K562 (cell line): ENCODE data around the gene CCDC85A. TPM values are rescaled to one million over a fixed set of nuclear protein-coding genes. Genes with fewer than 3 reads are reported as not detected.

Source experiments
- ATAC-seq: fragments of 200-7000 bp; cut with Tn5 transposase; 3 replicates; pipeline ENCODE4 v1.9.1; 2020; ENCODE audit warnings: moderate library complexity
- BruUV-seq: library from RNA; stranded (reverse); fragments of 400-500 nt; replicated peaks from 2 replicates; lab custom pipeline; 2021; lab: Mats Ljungman, UMichigan
- CTCF ChIA-PET: fragments of 300-600 bp; formaldehyde crosslinking; extraction: SDS; loops from one replicate; lab custom pipeline; 2021; ENCODE audit warnings: low intra/inter-chr PET ratio; lab: Yijun Ruan, JAX
- POLR2A ChIA-PET: fragments of 300-600, 350-650 bp; sonication (Branson Sonifier 250); formaldehyde crosslinking; extraction: SDS; loops from one replicate; lab custom pipeline; 2021; ENCODE audit warnings: antibody characterized with exemption, inconsistent platforms; lab: Yijun Ruan, JAX
- DNase-seq, 4 experiments: peaks; one replicate each; pipeline versions ENCODE4 v3.0.0 to v3.0.0-alpha.2; 2011 to 2018; ENCODE audit warnings: low spot score in 3 of 4, mixed read lengths in 3 of 4; ENCODE audit errors: extremely low read depth in 1 of 4
- FAIRE-seq: peaks from 2 replicates; lab custom pipeline; 2011; peaks lifted over from hg19 to GRCh38; lab: Jason Lieb, UNC
- H2AFZ ChIP-seq: 2 replicates; pipeline ENCODE4 v1.6.0; 2011; ENCODE audit warnings: low read depth, low read length, control low read depth, inconsistent platforms
- H3K27ac ChIP-seq: fragments of 200-600 bp; 3 replicates; pipeline ENCODE4 v1.8.0; 2011; ENCODE audit warnings: low read depth, mild to moderate bottlenecking, control low read depth, inconsistent platforms, low read length, moderate library complexity, mixed read lengths; ENCODE audit errors: extremely low read depth
- H3K27me3 ChIP-seq, 2 experiments: fragments of 300-600 bp in 1 of 2; 2 replicates in 1 of 2; 3 replicates in 1 of 2; pipeline versions ENCODE4 v1.6.0 to v1.8.0; 2011; ENCODE audit warnings: inconsistent platforms in 2 of 2, low read length in 2 of 2, mild to moderate bottlenecking in 1 of 2, mixed read lengths in 1 of 2, moderate library complexity in 1 of 2; ENCODE audit not compliant: control insufficient read depth in 2 of 2, insufficient read depth in 2 of 2
- H3K36me3 ChIP-seq: fragments of 300-600 bp; 3 replicates; pipeline ENCODE4 v1.8.0; 2011; ENCODE audit warnings: mild to moderate bottlenecking, low read length, inconsistent platforms; ENCODE audit not compliant: control insufficient read depth, insufficient read depth
- H3K4me1 ChIP-seq, 2 experiments: fragments of 200-600 bp in 1 of 2; replicated peaks in 1 of 2; 2 replicates in 1 of 2; 3 replicates in 1 of 2; pipeline versions ENCODE4 v1.5.1 to v1.8.0; 2011; ENCODE audit warnings: inconsistent platforms in 2 of 2, low read length in 2 of 2, mild to moderate bottlenecking in 1 of 2, mixed read lengths in 1 of 2, moderate library complexity in 1 of 2; ENCODE audit not compliant: control insufficient read depth in 2 of 2, insufficient read depth in 2 of 2
- H3K4me2 ChIP-seq: 2 replicates; pipeline ENCODE4 v1.6.1; 2011; ENCODE audit warnings: low read length, control low read depth, inconsistent platforms, mixed read lengths; ENCODE audit not compliant: insufficient read depth
- H3K4me3 ChIP-seq: fragments of 200-600 bp; sonication (generic), shearing (Covaris generic); 2 replicates; pipeline ENCODE4 v1.5.1; 2016; ENCODE audit warnings: control low read depth, inconsistent platforms
- H3K79me2 ChIP-seq: fragments of 200-600 bp; 3 replicates; pipeline ENCODE4 v1.8.0; 2011; ENCODE audit warnings: low read length, inconsistent platforms; ENCODE audit not compliant: control insufficient read depth, insufficient read depth
- H3K9ac ChIP-seq, 2 experiments: 2 replicates each; pipeline versions ENCODE4 v1.6.0 to v1.6.1; 2011; ENCODE audit warnings: low read depth in 2 of 2, low read length in 2 of 2, control low read depth in 1 of 2, inconsistent platforms in 1 of 2, mild to moderate bottlenecking in 1 of 2, mixed read lengths in 1 of 2; ENCODE audit not compliant: insufficient read depth in 1 of 2
- H3K9me1 ChIP-seq: one replicate; pipeline ENCODE4 v1.6.0; 2011; ENCODE audit warnings: inconsistent platforms, mild to moderate bottlenecking, low read length, moderate library complexity; ENCODE audit not compliant: control insufficient read depth, insufficient read depth
- H3K9me3 ChIP-seq: replicated peaks from 2 replicates; pipeline ENCODE4 v1.5.1; 2011; ENCODE audit warnings: low read depth, low read length, inconsistent platforms; ENCODE audit not compliant: control insufficient read depth, insufficient read depth
- H4K20me1 ChIP-seq: replicated peaks from 2 replicates; pipeline ENCODE4 v1.6.1; 2011; ENCODE audit warnings: low read length, inconsistent platforms, mixed read lengths; ENCODE audit not compliant: control insufficient read depth, insufficient read depth
- ARID1B ChIP-seq: fragments of 450-650 bp; IDR thresholded peaks from 2 replicates; pipeline ENCODE4 v1.6.1; 2016; ENCODE audit warnings: antibody characterized with exemption, mild to moderate bottlenecking, inconsistent platforms
- CAMTA2 ChIP-seq: fragments of 250-450 bp; sonication (Bioruptor Pico); conservative IDR thresholded peaks from 2 replicates; pipeline ENCODE4 v1.5.1; 2022
- CHCHD3 ChIP-seq: fragments of 250-450 bp; sonication (Bioruptor Pico); IDR thresholded peaks from 2 replicates; pipeline ENCODE4 v2.1.2; 2022; ENCODE audit warnings: mild to moderate bottlenecking
- CHD4 ChIP-seq: fragments of 200-600 bp; sonication (generic); IDR thresholded peaks from 3 replicates; pipeline ENCODE4 v1.6.1; 2012; ENCODE audit warnings: low read depth, mild to moderate bottlenecking, mixed read lengths, low read length, inconsistent platforms; ENCODE audit not compliant: insufficient read depth, insufficient replicate concordance, poor library complexity, severe bottlenecking
- CTCF ChIP-seq, 3 experiments: IDR thresholded peaks in 2 of 3; conservative IDR thresholded peaks in 1 of 3; 2 replicates each; pipeline ENCODE4 v1.5.1; 2011 to 2012; ENCODE audit warnings: low read length in 3 of 3, mild to moderate bottlenecking in 3 of 3, control low read depth in 2 of 3, improper control_type of control experiment in 1 of 3, inconsistent platforms in 1 of 3, low read depth in 1 of 3, mixed read lengths in 1 of 3, moderate library complexity in 1 of 3; ENCODE audit not compliant: insufficient read depth in 2 of 3
- ETS1 ChIP-seq: conservative IDR thresholded peaks from 2 replicates; pipeline ENCODE4 v1.6.1; 2011; ENCODE audit warnings: low read depth, mild to moderate bottlenecking, low read length; ENCODE audit not compliant: control insufficient read depth
- FOXM1 ChIP-seq, 2 experiments: fragments of 450-650 bp in 1 of 2; sonication (generic) in 1 of 2; formaldehyde crosslinking in 1 of 2; IDR thresholded peaks; 2 replicates each; pipeline versions ENCODE4 v1.6.1 to v1.9.0; 2017 to 2022; ENCODE audit warnings: low read depth in 2 of 2, mild to moderate bottlenecking in 2 of 2, missing genetic modification reagents in 1 of 2, moderate library complexity in 1 of 2
- FOXO4 ChIP-seq: fragments of 450-650 bp; formaldehyde crosslinking; IDR thresholded peaks from 2 replicates; pipeline ENCODE4 v1.4.0; 2020; ENCODE audit warnings: mild to moderate bottlenecking, moderate library complexity
- FUS ChIP-seq: fragments of 200-400 bp; formaldehyde crosslinking; optimal IDR thresholded peaks from 2 replicates; pipeline ENCODE3; 2017; ENCODE audit warnings: low read depth, low read length
- GATAD2A ChIP-seq: fragments of 450-650 bp; IDR thresholded peaks from 2 replicates; pipeline ENCODE4 v1.6.1; 2017
- GATAD2B ChIP-seq: fragments of 450-650 bp; IDR thresholded peaks from 2 replicates; pipeline ENCODE4 v1.6.1; 2017; ENCODE audit warnings: mild to moderate bottlenecking, borderline replicate concordance
- HDAC2 ChIP-seq: fragments of 450-650 bp; IDR thresholded peaks from 2 replicates; pipeline ENCODE4 v1.6.1; 2016; ENCODE audit warnings: mild to moderate bottlenecking
- KAT8 ChIP-seq: fragments of 450-650 bp; IDR thresholded peaks from 2 replicates; pipeline ENCODE4 v1.6.1; 2016; ENCODE audit warnings: low read depth, mild to moderate bottlenecking
- KLF10 ChIP-seq: fragments of 250-450 bp; sonication (Bioruptor Pico); IDR thresholded peaks from 2 replicates; pipeline ENCODE4 v1.6.1; 2021; ENCODE audit warnings: matching md5 sums
- NFIC ChIP-seq: fragments of 450-650 bp; IDR thresholded peaks from 2 replicates; pipeline ENCODE4 v1.6.1; 2017; ENCODE audit warnings: mild to moderate bottlenecking, inconsistent platforms
- POLR2AphosphoS2 ChIP-seq: IDR thresholded peaks from 2 replicates; pipeline ENCODE4 v1.6.1; 2012; ENCODE audit warnings: low read length, improper control_type of control experiment
- PYGO2 ChIP-seq: fragments of 450-650 bp; IDR thresholded peaks from 2 replicates; pipeline ENCODE4 v1.6.1; 2016; ENCODE audit warnings: mild to moderate bottlenecking, missing genetic modification characterization, moderate library complexity, missing compliant biosample characterization
- SIN3B ChIP-seq: fragments of 450-650 bp; IDR thresholded peaks from 2 replicates; pipeline ENCODE4 v1.6.1; 2017; ENCODE audit warnings: low read depth, mild to moderate bottlenecking, moderate library complexity
- WGBS: fragments of 100-300 bp; shearing (Covaris generic); methylation state at CpG from one replicate; pipeline ENCODE4 v1.1.6; 2016; ENCODE audit warnings: low coverage, mixed read lengths; ENCODE audit not compliant: insufficient coverage; ENCODE audit errors: missing lambda C conversion rate; 5-methylcytosine and 5-hydroxymethylcytosine counted together
- in situ Hi-C: fragments of 300-500 bp; cut with MboI; formaldehyde crosslinking; loops from 4 replicates; pipeline ENCODE4 v1.15.0; 2018; ENCODE audit warnings: inconsistent platforms, mixed read lengths
- intact Hi-C: fragments of 100-400 bp; cut with micrococcal nuclease; formaldehyde crosslinking; loops from 2 replicates; pipeline ENCODE4 v1.14.2; 2022
- polyA plus RNA-seq, 8 experiments: library from polyadenylated mRNA; depleted of rRNA in 4 of 8; stranded (reverse) in 5 of 8; unstranded in 3 of 8; fragments of >200 nt; fragmentation: Nextera tagmentation in 2 of 8; fragmentation: Illumina TruSeq in 1 of 8; extraction: Ambion mirVana in 2 of 8; extraction: Trizol in 1 of 8; gene quantifications; 2 replicates each; pipeline versions ENCODE4 v1.2.1 to v1.2.3, GENCODE V29; 2011 to 2014; ENCODE audit warnings: inconsistent platforms in 1 of 8, missing spikeins in 1 of 8
- total RNA-seq, 7 experiments: library from RNA; depleted of rRNA in 6 of 7; stranded (reverse); fragments of >200 nt in 6 of 7; fragmentation: Illumina TruSeq in 2 of 7; extraction: Trizol in 2 of 7; gene quantifications; 2 replicates each; pipeline versions ENCODE4 v1.2.1 to v1.2.3, GENCODE V29; 2011 to 2021; ENCODE audit warnings: low replicate concordance in 1 of 7

Gene CCDC85A
- total and polyA plus RNA-seq, 9 of the 15 experiments (the other 6 are each of a cell fraction or from before 2014, with no cell fraction given): 0.03 to 0.14 (median 0.10) TPM; not detected in 5

- TF ChIP-seq FOXM1 (IDR thresholded peaks at IDR 0.05; ENCODE audit: low read depth): no peak
- no peak for TF ChIP-seq FOXM1 (CRISPR knock-in tag; IDR thresholded peaks at IDR 0.05; ENCODE audit: low read depth)
- TF ChIP-seq, all 486 proteins: peak for 0
These were observed 55.2 kb downstream of the CCDC85A start (continued) for GRCh38 chr2:56239030-56239429.

GRCh38 chr2:56239437-56239836 lies 55.6 kb downstream of the CCDC85A start:
- ATAC-seq (no peak), FAIRE-seq (no peak), DNase-seq (no peak)
- no TSS peak for BruUV-seq
- in situ Hi-C loops: no loop called here
- 0% methylated on average over 1 of the region's 1 CpG for WGBS
- Histone ChIP-seq H3K9ac (no peak overlapping the region), H3K4me1 (no peaks in the 10 kb centered on the region), H3K4me2 (no peak overlapping the region), H3K9me1 (no peaks in the 10 kb centered on the region), H3K27ac (no peak overlapping the region), H3K9me3 (no peaks in the 10 kb centered on the region), H3K4me3 (no peak overlapping the region), H3K27me3 (no peaks in the 10 kb centered on the region), H2AFZ (no peak overlapping the region), H3K36me3 (no peaks in the 10 kb centered on the region), H3K79me2 (no peaks in the 10 kb centered on the region), H4K20me1 (no peaks in the 10 kb centered on the region)
- POLR2A ChIA-PET: interaction anchor here (0.6 kb wide), 1 partner anchor 20 kb away, joined by 4 read pairs; no protein-coding TSS in a partner anchor
- intact Hi-C loops: no loop called here
- CTCF ChIA-PET: no interaction called here
- TF ChIP-seq KAT8 (no peak), CHD4 (no peak), ETS1 (no peak), FUS (no peak), ARID1B (no peak), POLR2AphosphoS2 (no peak), SIN3B (no peak), GATAD2B (no peak), PYGO2 (no peak), GATAD2A (no peak), HDAC2 (no peak), CTCF (IDR thresholded peaks at IDR 0.05 in 2 of 3, conservative IDR thresholded peaks at IDR 0.05 in 1 of 3; ENCODE audit: insufficient read depth in 2 of 3, low read depth in 1 of 3, low read length in 3 of 3) (no peak), FOXO4 (no peak), CHCHD3 (CRISPR knock-in tag) (no peak), KLF10 (CRISPR knock-in tag) (no peak), NFIC (no peak), CAMTA2 (no peak)
